AG04450 (cell line): ENCODE data around the gene ENO2. TPM values are rescaled to one million over a fixed set of nuclear protein-coding genes. Genes with fewer than 3 reads are reported as not detected.
A peak's percentile ranks its signal among the peaks of the same experiment; 100 is the strongest.

Experiments
- CTCF ChIA-PET: fragments of 300-600, 350-600 bp; formaldehyde crosslinking; extraction: SDS; loops from one replicate; lab custom pipeline; 2022; ENCODE audit warnings: antibody characterized with exemption, inconsistent platforms; lab: Charles Lee
- POLR2A ChIA-PET: fragments of 350-600 bp; formaldehyde crosslinking; extraction: SDS; loops from one replicate; lab custom pipeline; 2021; ENCODE audit warnings: antibody characterized with exemption, inconsistent platforms; lab: Yijun Ruan, JAX
- DNase-seq: peaks from one replicate; pipeline ENCODE4 v3.0.0-alpha.2; 2011; ENCODE audit warnings: low read depth, low spot score
- H3K27ac ChIP-seq: one replicate; pipeline ENCODE4 v1.5.1; 2012; ENCODE audit warnings: low read depth, low read length, control low read depth
- H3K27me3 ChIP-seq: one replicate; pipeline ENCODE4 v1.6.0; 2012; ENCODE audit warnings: low read length; ENCODE audit not compliant: control insufficient read depth, insufficient read depth
- H3K4me3 ChIP-seq: 2 replicates; pipeline ENCODE4 v1.5.1; 2011; ENCODE audit warnings: mild to moderate bottlenecking, low read depth, low read length, control low read depth
- H3K9me3 ChIP-seq: 2 replicates; pipeline ENCODE4 v1.5.1; 2012; ENCODE audit warnings: low read length; ENCODE audit not compliant: control insufficient read depth, insufficient read depth
- CTCF ChIP-seq: IDR thresholded peaks from 2 replicates; pipeline ENCODE4 v1.5.1; 2011; ENCODE audit warnings: low read depth, low read length, control low read depth, inconsistent platforms
- polyA plus RNA-seq: library from polyadenylated mRNA; depleted of rRNA; stranded (reverse); fragments of >200 nt; gene quantifications from 2 replicates; pipeline ENCODE4 v1.2.3, GENCODE V29; 2011

The ENO2 gene
- polyA plus RNA-seq, 1 experiment = 25.4 TPM

DNA sequence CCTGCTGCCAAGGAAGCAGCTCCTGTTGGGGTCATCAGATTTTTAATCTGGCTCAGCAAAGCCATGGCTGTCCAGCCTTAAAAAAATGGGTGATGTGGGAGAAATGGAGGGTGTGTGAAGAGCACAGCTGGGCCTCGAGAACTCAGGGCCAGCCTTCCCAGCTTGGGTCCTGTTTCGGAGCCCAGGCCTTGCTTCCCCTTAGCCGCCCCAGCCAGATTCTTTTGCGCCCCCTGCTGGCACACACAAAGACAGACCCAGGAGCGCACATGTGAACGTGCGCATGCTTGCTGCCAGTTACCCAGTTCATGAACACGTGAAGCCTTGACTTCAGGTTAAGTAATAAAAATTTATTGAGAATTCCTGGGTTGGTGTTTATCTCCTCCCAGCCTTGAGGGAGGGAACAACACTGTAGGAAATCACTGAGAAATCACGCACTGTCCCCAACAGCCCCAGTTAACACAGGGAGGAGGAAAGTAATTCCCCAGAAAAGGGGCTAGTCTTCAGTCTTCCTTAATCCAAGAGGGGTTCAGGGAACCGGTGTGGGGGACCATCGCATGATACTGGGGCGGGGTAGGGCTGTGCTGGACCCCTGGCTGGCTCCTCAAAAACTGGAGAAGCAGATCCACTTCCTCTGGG, 50.8 kb downstream of the ENO2 start:
- Histone ChIP-seq H3K27ac (peak overlapping the region; percentile 68), H3K4me3 (no peak overlapping the region), H3K27me3 (no peaks in the 10 kb centered on the region), H3K9me3 (no peaks in the 10 kb centered on the region)
- CTCF ChIA-PET = interaction anchor here (0.6 to 5.7 kb wide), 22 partner anchors 9 to 144 kb away, joined by 3 to 49 read pairs (median 4); partner anchors contain the start of genes C12orf57, RNU7-1 and SPSB2
- TF ChIP-seq CTCF = peak; percentile 85
- POLR2A ChIA-PET = interaction anchor here (1.3 to 1.4 kb wide), 2 partner anchors 21 to 40 kb away, joined by 3 to 14 read pairs; partner anchors contain the start of genes C12orf57 and RNU7-1
- DNase-seq = peak; percentile 79

- ChIA-PET CTCF (interaction anchor here (0.7 to 5.7 kb wide), 6 partner anchors 21 to 144 kb away, joined by 3 to 49 read pairs (median 6); partner anchors contain the start of genes C12orf57, C1RL and RNU7-1), POLR2A (interaction anchor here (0.5 to 0.6 kb wide), 2 partner anchors 40 to 54 kb away, joined by 3 read pairs; no protein-coding TSS in a partner anchor)
- Histone ChIP-seq H3K27ac (no peak overlapping the region), H3K9me3 (no peaks in the 10 kb centered on the region; the same call in 1 of the 2 replicates), H3K4me3 (no peak overlapping the region), H3K27me3 (no peaks in the 10 kb centered on the region)
- DNase-seq = no peak
- no peak for TF ChIP-seq CTCF
Observed at GRCh38 chr12:6965714-6966113, 51.3 kb downstream of the ENO2 start.

- Histone ChIP-seq H3K27ac (no peak overlapping the region), H3K9me3 (no peaks in the 10 kb centered on the region; the same call in 1 of the 2 replicates), H3K4me3 (no peak overlapping the region), H3K27me3 (no peaks in the 10 kb centered on the region)
- no peak for DNase-seq
- CTCF ChIA-PET = interaction anchor here (0.7 to 5.7 kb wide), 5 partner anchors 41 to 143 kb away, joined by 3 to 49 read pairs (median 4); partner anchors contain the start of gene C1RL
- no peak for TF ChIP-seq CTCF
- POLR2A ChIA-PET = interaction anchor here (0.5 to 0.6 kb wide), 2 partner anchors 41 to 53 kb away, joined by 3 read pairs; no protein-coding TSS in a partner anchor
Observed at GRCh38 chr12:6966351-6966750, 52.0 kb downstream of the ENO2 start.

- ChIA-PET CTCF (interaction anchor here (0.8 to 1.7 kb wide), 4 partner anchors 43 to 145 kb away, joined by 3 to 5 read pairs (median 4); partner anchors contain the start of genes LPCAT3 and SPSB2), POLR2A (interaction anchor here (1.2 kb wide), 1 partner anchor 24 kb away, joined by 4 read pairs; the partner anchor contains the start of gene C12orf57)
- H3K4me3 ChIP-seq = no peak overlapping the region
Observed at GRCh38 chr12:6967651-6968100, 53.3 kb downstream of the ENO2 start.

More at GRCh38 chr12:6967651-6968100, 53.3 kb downstream of the ENO2 start:
- Histone ChIP-seq H3K27me3 (no peaks in the 10 kb centered on the region), H3K27ac (no peak overlapping the region), H3K9me3 (no peaks in the 10 kb centered on the region; the same call in 1 of the 2 replicates)
- no peak for TF ChIP-seq CTCF
- no peak for DNase-seq
